ENCODE results near the gene SLC28A3.

DNA sequence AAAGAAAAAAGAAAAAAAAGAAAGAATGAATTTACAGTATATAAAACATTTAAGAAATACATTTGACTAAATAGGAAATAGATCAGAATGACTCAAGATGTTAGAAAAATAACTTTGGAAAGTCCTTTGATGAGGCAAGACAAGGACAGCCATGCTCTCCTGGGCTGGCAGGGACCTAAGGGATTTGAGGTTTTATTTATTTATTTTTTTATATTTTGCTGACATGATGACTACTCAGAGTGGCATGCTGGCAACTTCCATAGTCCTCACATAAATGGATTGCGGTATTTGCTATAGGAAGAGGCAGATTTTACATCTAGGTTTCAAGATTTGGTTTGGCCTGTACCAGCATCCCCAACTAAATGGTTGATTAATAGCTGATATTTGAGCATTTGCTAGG is 17.7 kb downstream of the SLC28A3 start:
- no peak for TF ChIP-seq CTCF (IDR thresholded peaks at IDR 0.05)
- no peak for TF ChIP-seq POLR2A (IDR thresholded peaks at IDR 0.05)
- no peak for TF ChIP-seq POLR2AphosphoS5 (IDR thresholded peaks at IDR 0.05)

Measured in suprapubic skin (tissue), 4 donors.